ENCODE results near the gene CIRBP. TPM values are rescaled to one million over a fixed set of nuclear protein-coding genes. Genes with fewer than 3 reads are reported as not detected.

CIRBP gene
- total RNA-seq, 1 experiment from 2014 or later = 263 TPM

GRCh38 chr19:1277061-1277460 lies 7.9 kb downstream of the CIRBP start:
- H3K23me2 ChIP-seq (ENCODE audit: insufficient read length, low read depth, low read length, poor library complexity, severe bottlenecking) = peaks cover 9% of the 10 kb centered on the region
- no peak for DNase-seq
- no peak overlapping the region for H2BK15ac ChIP-seq (ENCODE audit: low read depth, low read length)
- Mint-ChIP-seq H3K9me3 (no peaks in the 10 kb centered on the region), H3K27me3 (ENCODE audit: low read depth) (no peaks in the 10 kb centered on the region; the same call in 1 of the 2 replicates), H3K4me3 (peak overlapping the region; percentile 71 to 87), H3K4me1 (peaks cover 23 to 27% of the 10 kb centered on the region in 2 experiments), H3K27ac (no peak overlapping the region), H3K36me3 (ENCODE audit: insufficient read depth in 1 of 3, low read depth in 3 of 3) (peaks cover 18 to 59% (median 37%) of the 10 kb centered on the region in 3 experiments)
- no peak overlapping the region for H4K5ac ChIP-seq (ENCODE audit: insufficient read length, low read depth, low read length)
- no peak overlapping the region for H2BK120ac ChIP-seq (ENCODE audit: low read depth, low read length, poor library complexity, severe bottlenecking)
- H3K18ac ChIP-seq (ENCODE audit: insufficient read length, low read depth, low read length) = no peak overlapping the region
- no peaks in the 10 kb centered on the region for H3K79me2 ChIP-seq (ENCODE audit: insufficient read depth, low read length)
- WGBS (ENCODE audit: extremely low coverage, insufficient read length, low lambda C conversion rate) = no CpG with 5 or more reads among the region's 15 CpGs
- H2BK5ac ChIP-seq (ENCODE audit: insufficient read length, low read length) = no peak overlapping the region
- H3K27me3 ChIP-seq (ENCODE audit: insufficient read depth, low read length) = no peaks in the 10 kb centered on the region
- no peak overlapping the region for H3K9ac ChIP-seq (ENCODE audit: extremely low read depth, insufficient read length, low read length)
- H3K14ac ChIP-seq (ENCODE audit: insufficient read depth, low read length) = no peak overlapping the region
- H3K9me3 ChIP-seq (ENCODE audit: control insufficient read depth, low read depth, low read length) = no peaks in the 10 kb centered on the region
- H3K4me1 ChIP-seq (ENCODE audit: insufficient read depth, low read length) = no peaks in the 10 kb centered on the region
- no peaks in the 10 kb centered on the region for H3K79me1 ChIP-seq (ENCODE audit: insufficient read depth, low read depth, low read length, poor library complexity, severe bottlenecking)
- no peaks in the 10 kb centered on the region for H4K20me1 ChIP-seq (ENCODE audit: control insufficient read depth, insufficient read depth, insufficient read length)
- H3K4ac ChIP-seq (ENCODE audit: low read depth, low read length) = no peak overlapping the region
- H3K56ac ChIP-seq (ENCODE audit: insufficient read length, low read depth, low read length) = no peak overlapping the region
- no peak overlapping the region for H2BK20ac ChIP-seq (ENCODE audit: low read depth, low read length, poor library complexity, severe bottlenecking)
- H3K23ac ChIP-seq (ENCODE audit: insufficient read length, low read depth, low read length) = no peak overlapping the region
- H3K4me2 ChIP-seq (ENCODE audit: insufficient read depth, insufficient read length, low read length) = no peak overlapping the region
- H2BK12ac ChIP-seq (ENCODE audit: insufficient read length, low read depth, low read length) = no peak overlapping the region
- H2AFZ ChIP-seq (ENCODE audit: low read length) = no peak overlapping the region
- H3T11ph ChIP-seq (ENCODE audit: low read length) = no peak overlapping the region
- no peak overlapping the region for H2AK5ac ChIP-seq (ENCODE audit: insufficient read length, low read length)
- TF ChIP-seq, protein P1, sequence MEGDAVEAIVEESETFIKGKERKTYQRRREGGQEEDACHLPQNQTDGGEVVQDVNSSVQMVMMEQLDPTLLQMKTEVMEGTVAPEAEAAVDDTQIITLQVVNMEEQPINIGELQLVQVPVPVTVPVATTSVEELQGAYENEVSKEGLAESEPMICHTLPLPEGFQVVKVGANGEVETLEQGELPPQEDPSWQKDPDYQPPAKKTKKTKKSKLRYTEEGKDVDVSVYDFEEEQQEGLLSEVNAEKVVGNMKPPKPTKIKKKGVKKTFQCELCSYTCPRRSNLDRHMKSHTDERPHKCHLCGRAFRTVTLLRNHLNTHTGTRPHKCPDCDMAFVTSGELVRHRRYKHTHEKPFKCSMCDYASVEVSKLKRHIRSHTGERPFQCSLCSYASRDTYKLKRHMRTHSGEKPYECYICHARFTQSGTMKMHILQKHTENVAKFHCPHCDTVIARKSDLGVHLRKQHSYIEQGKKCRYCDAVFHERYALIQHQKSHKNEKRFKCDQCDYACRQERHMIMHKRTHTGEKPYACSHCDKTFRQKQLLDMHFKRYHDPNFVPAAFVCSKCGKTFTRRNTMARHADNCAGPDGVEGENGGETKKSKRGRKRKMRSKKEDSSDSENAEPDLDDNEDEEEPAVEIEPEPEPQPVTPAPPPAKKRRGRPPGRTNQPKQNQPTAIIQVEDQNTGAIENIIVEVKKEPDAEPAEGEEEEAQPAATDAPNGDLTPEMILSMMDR (conservative IDR thresholded peaks at IDR 0.05) = no peak
- no peak overlapping the region for H3K27ac ChIP-seq (ENCODE audit: insufficient read length, low read depth, low read length)
- H4K91ac ChIP-seq (ENCODE audit: insufficient read length, low read depth, low read length) = no peak overlapping the region
- no peak overlapping the region for H4K8ac ChIP-seq (replicated peaks; ENCODE audit: insufficient read length, low read depth, low read length)
